ENCODE measurements around the gene SCNN1B.

GRCh38 chr16:23380501-23380951, 78.4 kb downstream of the SCNN1B start:
- TF ChIP-seq POLR2AphosphoS5 (IDR thresholded peaks at IDR 0.05): no peak
- TF ChIP-seq CTCF (IDR thresholded peaks at IDR 0.05): no peak
- no peak for TF ChIP-seq POLR2A (IDR thresholded peaks at IDR 0.05)
- TF ChIP-seq EP300 (IDR thresholded peaks at IDR 0.05; ENCODE audit: low read depth): no peak
